HG03460 (cell line): ENCODE measurements around the gene BORCS6.
"Not testable (repeated sequence)": the region's sequence is repeated elsewhere in the genome, so short reads cannot be mapped to it uniquely, and the experiment has no call there.

Experiments
- ATAC-seq: cut with Tn5 transposase; IDR thresholded peaks from one replicate; pipeline ENCODE4 v1.9.1; 2021; ENCODE audit not compliant: unreplicated experiment

Gene BORCS6

DNA sequence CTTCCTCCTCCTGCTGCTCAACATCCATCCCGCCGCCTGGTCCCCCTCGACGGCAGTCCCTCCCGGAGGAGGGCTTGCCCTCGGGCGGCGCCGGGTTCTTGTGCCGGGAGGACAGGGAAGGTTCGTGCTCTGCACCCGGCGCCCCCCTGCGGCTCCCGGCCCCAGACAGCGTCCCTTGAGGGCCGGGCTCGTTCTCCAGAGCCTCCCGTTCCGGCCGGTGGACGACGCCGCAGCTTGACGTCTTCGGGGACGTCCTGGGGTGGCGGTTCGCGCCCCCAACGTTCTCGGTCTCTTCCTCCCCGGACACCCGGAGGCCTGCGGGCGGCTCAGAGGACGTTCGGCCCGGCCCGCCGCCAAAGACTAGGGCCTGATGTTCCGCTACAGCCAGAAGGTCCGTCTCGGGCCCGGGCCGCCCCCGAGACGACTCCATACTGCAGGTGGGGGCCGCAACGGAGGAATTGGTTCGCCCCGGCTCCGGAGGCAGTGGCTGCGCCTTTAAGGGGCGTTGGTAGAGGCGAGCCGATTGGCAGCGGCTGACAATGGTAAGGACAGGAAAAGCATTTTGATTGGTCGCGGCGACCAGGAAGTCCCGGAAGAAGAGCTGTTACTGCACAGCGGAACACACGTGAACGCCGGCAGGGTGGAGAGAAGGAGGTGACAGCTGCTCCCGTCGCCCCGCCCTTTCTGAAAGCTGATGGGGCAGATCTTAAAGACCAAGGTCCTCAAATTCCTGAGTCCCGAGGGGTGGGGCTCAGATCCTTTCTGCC is at the start of gene BORCS6:
Gene BORCS6 (minus strand): TSS at position 470 of the 767 bp plus-strand sequence. CDS start 40 bp downstream, at position 430.
- ATAC-seq: peak; percentile 48

GRCh38 chr17:8237886-8238285 is 47.9 kb upstream of the BORCS6 start:
- ATAC-seq: no peak

GRCh38 chr17:8237175-8237574 is 47.2 kb upstream of the BORCS6 start:
- ATAC-seq: no peak

DNA sequence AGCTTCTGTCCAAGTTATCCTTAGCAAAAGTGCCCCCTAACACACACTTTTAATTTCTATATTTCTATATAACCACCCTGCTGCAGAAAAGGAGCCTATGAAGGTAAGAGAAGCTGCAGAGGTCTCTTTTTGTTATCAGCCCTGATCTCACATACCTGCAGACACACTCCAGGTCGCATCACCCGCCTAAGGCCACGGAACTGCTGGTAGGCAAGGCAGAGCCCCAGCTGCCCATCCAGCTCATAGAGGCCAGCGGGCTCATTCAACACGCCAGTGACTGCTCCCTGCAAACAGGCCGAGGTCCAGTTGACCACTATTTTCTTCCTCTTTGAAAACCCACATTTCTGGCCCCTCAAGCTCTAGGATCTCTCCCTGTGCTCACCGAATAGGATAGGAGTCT is 45.7 kb upstream of the BORCS6 start:
- no peak for ATAC-seq

DNA sequence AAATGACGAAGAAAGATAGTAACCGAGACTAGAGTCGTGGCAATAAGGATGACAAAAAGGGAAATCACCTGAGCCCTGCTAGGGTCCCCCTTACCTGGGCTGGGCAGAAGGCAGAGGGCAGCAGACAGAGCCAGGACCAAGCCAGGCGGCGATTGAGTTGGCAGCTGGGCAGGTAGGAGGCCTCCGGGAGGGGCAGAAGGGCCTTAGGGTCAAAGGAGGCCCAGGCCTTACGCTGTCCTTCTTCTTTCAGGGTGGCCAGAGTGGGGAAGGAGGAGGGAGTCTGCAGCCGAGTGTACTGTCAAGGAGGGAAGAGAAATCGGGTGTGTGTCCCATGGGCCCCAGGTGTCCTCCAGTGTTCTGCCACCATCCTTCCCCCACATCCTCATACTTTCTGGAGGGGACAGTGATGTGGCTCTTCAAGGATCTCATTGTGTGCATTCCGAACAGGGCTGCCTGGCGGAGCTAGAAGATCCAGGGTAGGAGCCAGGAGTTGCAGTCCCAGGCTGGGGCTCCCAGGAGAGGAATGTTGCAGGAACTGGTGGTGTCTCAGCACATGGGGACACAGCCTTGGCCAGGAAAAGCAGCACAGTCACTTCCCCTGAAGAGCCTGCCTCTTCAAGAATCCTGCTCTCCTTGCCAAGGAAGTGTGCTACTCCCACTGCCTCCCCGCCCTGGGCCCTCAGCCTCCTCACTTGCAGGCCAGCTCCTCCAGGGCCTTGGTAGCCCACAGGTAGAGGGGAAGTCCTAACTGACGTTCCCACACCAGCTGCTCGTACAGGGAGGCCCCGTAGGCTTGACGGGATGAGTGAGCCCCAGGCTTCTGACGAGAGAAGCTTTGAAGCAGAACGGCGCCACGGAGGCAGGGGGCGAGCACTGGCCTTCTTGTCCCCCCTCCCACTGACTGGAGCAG is 44.6 kb upstream of the BORCS6 start:
- ATAC-seq: no peak

DNA sequence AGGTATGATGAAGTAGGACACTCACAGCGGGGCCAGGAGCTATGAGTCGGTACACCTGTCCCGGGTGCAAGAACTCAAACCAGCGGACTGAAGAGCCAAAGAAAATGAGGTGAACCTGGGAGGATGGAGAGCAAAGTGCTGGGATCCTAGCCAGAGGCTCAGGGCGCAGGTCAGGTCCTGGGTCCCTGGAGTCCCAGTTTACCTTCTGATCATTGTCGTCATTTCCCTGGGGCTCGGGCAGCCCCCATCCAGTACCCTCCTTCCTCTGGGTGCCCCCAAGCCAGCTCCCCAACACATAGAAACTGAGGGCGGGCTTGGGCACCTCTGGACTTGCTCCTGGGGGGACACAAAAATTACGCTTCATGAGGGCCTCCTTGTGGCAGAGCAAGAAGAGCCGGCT is 41.7 kb upstream of the BORCS6 start:
- no peak for ATAC-seq

DNA sequence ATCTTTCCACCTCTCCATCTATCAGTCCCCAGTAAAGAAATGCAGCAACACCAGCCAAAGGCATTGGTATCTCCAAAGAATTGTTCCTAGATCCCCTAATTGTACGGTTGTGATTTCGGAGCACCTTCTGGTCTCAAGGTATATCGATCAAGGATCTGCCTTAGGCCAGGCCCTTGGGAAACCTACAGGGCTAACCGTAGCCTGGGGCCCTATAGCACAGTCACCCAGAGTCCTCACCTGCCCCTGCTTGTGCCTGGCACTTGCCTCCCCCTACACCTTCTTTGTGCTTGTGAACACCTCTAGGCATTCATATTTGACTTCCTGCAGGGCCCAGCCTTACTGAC is 37.2 kb upstream of the BORCS6 start:
- no peak for ATAC-seq

GRCh38 chr17:8226536-8227237 is 36.7 kb upstream of the BORCS6 start:
- ATAC-seq: no peak

GRCh38 chr17:8225813-8226535 is 36.0 kb upstream of the BORCS6 start:
- no peak for ATAC-seq

DNA sequence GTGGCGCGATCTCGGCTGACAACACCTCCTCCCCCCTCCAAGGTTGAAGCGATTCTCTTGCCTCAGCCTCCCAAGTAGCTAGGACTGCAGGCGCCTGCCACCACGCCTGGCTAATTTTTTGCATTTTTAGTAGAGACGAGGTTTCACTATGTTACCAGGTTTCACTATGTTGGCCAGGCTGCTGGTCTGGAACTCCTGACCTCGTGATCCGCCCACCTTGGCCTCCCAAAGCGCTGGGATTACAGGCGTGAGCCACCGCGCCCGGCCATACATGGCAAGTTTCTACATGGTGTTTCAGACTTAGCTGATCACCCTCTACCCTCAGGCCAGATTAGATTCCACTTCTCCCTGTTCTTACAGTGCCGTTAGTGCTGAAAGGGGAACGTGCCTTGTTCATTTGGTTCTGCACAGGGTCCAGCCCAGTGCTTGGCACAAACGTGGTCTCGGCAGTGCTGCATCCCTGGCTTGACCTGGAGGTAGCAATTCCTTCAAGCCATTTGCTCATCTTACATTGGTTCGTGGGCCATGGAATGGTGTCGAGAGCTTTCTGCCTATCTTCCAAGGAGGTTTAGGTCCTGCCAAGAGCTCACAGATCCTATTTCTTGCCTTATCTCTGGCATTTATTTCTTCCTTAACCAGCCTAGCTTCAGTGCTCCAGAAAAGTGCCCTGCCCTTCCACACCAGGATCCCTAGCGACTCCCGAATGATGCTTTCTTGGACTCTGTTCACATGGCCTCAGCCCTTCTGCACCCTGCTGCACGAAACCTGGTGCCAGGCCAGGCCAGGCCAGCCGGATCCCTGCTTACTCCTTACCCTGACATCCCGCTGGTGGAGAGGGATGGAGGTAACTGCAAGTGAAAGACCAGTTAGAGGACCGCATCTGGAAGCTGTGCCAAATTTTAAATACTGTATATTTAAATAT is 35.2 kb upstream of the BORCS6 start:
- ATAC-seq: no peak

- ATAC-seq: peak; percentile 13
Measured at GRCh38 chr17:8223356-8224126, 33.6 kb upstream of the BORCS6 start.

- peak; percentile 39 for ATAC-seq
Measured at GRCh38 chr17:8222630-8223355, 32.8 kb upstream of the BORCS6 start.

GRCh38 chr17:8222380-8222629 is 32.3 kb upstream of the BORCS6 start:
- peak; percentile 27 for ATAC-seq

- peak; percentile 36 for ATAC-seq
Measured at GRCh38 chr17:8221663-8222379, 31.8 kb upstream of the BORCS6 start.

- ATAC-seq: no peak
Measured at GRCh38 chr17:8220783-8221662, 31.0 kb upstream of the BORCS6 start.

GRCh38 chr17:8214000-8214399 is 24.0 kb upstream of the BORCS6 start:
- not testable (repeated sequence) for ATAC-seq
